Iris pigment epithelial cell (primary cell): Measurements from ENCODE around the gene GCSH.
A peak's percentile ranks its signal among the peaks of the same experiment; 100 is the strongest.

Experiments
- DNase-seq: peaks from one replicate; pipeline ENCODE4 v3.0.0-alpha.2; 2011; ENCODE audit warnings: low read depth

The GCSH gene

DNA sequence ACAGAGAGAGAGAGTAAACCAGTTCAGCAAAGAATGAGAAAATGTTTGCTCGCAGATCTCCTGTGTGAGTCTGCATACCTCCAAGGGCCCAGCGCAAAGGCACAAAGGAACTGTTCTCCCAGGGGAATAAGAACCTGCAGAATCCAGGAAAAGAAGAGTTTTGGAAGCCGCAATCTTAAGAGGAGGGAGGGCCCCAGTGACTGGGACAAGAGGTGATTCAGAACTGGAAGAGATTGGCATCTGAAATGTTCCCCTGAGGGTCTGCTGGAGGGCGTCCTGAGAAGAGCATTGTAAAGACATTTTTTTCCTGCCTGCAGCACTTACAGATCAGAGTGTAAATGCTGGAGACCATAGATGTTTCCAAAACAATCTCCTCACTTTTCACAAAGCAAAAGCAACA lies 54.5 kb downstream of the GCSH start:
- DNase-seq = no peak

DNA sequence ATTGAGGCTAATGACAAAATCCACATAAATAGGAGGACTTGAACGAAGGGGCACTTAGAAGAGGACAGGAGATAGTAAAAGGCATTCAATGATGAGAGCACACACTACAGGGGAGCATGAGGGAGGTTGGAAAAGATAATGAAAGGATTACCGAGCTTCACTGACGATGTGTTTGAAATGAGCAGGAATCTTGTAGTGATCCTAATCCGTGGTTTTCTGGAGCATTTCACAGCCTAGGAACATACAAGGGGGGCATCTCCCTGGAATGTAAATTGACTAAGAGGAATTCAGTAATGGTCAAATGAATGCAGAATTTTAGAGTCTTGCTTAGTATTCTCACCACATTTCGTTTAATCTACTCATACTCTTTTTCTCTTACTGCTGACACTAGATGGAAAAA lies 55.4 kb downstream of the GCSH start:
- no peak for DNase-seq

DNA sequence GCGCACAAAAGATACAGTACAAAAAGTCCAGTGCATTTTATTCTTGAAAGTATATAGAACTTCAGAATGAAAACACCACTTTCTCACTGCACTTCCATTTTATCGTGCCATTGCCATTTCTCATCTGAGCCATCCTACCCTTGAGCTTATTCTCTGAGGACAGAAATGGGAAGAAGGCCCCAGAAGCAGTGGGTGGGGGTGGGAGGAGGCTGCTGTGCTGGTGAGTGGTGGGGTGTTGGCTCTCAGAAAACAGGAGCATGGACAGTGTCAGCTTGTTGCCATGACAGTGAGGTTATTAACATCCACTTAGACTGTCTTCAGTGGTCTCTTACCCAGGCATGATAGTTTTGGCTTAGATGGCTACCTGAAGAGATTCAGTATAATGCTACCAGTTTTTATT lies 56.1 kb downstream of the GCSH start:
- no peak for DNase-seq

DNA sequence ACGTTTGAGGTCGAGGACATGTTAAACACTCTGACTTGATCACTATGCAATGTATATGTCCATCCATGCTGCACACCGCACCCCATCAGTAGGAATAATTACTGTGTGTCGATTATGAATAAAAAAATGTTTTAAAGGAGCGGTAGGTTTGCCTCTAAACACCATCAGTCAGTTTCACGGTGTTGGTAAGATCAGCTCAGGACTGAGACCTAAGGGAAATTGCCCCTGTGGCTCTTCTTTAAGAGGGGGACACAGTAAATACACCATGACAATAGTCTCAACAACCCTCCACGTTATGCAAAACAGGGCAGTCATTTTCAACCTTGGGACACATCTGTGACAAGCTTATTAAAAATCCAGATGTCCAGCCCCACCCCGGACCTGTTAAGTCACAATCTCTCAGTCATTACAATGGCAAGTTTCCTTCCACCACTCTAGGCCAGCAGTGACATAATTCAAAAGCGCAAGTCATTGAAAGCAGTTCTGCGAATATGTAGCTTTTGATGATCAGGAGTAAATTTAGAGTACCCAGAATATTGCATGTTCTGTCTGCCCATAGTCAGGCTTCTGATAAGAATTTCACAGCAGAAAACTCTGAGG lies 59.3 kb downstream of the GCSH start:
- DNase-seq = peak; percentile 3

DNA sequence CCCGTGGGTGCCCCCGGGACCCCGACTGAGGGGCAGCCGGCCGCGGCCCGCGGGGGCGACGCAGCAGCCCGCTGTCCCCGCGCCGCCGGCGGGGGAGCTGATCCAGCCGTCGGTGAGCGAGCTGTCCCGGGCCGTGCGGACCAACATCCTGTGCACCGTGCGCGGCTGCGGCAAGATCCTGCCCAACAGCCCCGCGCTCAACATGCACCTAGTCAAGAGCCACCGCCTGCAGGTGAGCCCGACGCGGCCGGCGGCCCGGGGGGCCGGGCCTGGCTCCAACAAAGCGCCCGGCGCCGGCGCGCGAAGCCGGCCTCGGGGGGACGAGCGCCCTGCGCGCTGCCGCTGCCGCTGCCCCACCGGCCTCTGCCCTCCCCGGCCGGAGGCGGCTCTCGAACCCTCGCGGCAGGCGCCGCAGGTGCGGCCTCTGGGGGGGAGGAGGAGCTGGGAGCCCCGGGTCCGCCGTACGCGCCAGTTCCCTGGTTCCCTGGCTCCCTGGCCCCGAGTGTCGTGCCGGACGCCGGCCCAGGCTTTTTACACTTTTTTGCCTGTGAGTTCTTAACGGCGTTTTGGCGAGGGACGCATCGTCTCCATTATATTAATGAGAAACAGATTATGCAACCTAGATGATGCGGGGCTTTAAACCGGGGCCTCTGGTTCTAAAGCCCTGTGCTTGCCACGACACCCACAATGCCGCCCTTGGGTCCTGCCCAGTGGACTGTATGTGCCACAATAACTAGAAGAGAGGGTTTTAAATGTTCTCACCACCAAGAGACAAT lies 60.0 kb downstream of the GCSH start:
- DNase-seq = peak; percentile 32

DNA sequence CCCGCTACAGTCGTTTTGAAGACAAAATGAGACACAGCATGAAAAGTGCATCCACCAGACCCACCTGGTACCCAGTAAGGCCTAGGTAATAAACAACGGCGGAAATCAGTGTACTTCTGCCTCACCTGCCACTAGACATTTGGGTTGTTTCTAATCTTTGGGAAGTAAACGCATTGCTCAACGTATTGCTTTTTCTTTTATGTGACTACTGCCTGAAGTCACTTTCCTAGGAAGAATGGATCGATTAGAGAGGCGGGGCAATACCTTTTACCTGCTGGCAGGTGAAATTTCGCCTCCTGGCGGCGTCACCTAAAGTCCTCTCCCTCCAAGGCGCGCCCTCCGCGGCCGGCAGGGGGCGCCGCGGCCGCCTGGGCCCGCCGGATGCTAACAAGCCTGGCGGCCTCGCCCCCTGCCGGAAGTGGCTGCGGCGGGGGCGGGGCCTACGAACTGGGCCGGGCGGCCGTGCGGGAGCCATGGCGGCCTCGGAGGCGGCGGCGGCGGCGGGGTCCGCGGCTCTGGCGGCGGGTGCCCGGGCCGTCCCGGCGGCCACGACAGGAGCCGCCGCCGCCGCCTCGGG lies 60.7 kb downstream of the GCSH start, which contains the start of gene ATMIN:
TSS of gene ATMIN (plus strand) at position 445 of the 577 bp plus-strand sequence. CDS start at position 474, 29 bp downstream.
- DNase-seq = peak; percentile 77
